H9 (cell line): ENCODE measurements around the gene ASPG. TPM values are rescaled to one million over a fixed set of nuclear protein-coding genes. Genes with fewer than 3 reads are reported as not detected.

Source experiments
- DNase-seq: peaks from one replicate; pipeline ENCODE4 v3.0.0-alpha.2; 2017
- H2AFZ ChIP-seq: one replicate; pipeline ENCODE4 v1.6.1; 2013; ENCODE audit warnings: mild to moderate bottlenecking, low read length, control low read depth, moderate library complexity
- H2AK5ac ChIP-seq: 2 replicates; pipeline ENCODE4 v1.6.1; 2013; ENCODE audit warnings: low read length, control low read depth, mixed read lengths; ENCODE audit not compliant: insufficient read length
- H2BK120ac ChIP-seq: one replicate; pipeline ENCODE4 v1.6.1; 2013; ENCODE audit warnings: low read depth, mild to moderate bottlenecking, low read length, control low read depth, inconsistent platforms; ENCODE audit not compliant: poor library complexity, severe bottlenecking
- H2BK12ac ChIP-seq: 2 replicates; pipeline ENCODE4 v1.6.1; 2013; ENCODE audit warnings: low read length, control low read depth, mixed read lengths, low read depth; ENCODE audit not compliant: insufficient read length
- H2BK15ac ChIP-seq: 2 replicates; pipeline ENCODE4 v1.6.1; 2013; ENCODE audit warnings: low read depth, low read length, control low read depth
- H2BK20ac ChIP-seq: one replicate; pipeline ENCODE4 v1.6.1; 2013; ENCODE audit warnings: low read depth, mild to moderate bottlenecking, low read length, control low read depth, inconsistent platforms; ENCODE audit not compliant: poor library complexity, severe bottlenecking
- H2BK5ac ChIP-seq: 2 replicates; pipeline ENCODE4 v1.6.1; 2013; ENCODE audit warnings: low read length, control low read depth, mixed read lengths; ENCODE audit not compliant: insufficient read length
- H3K14ac ChIP-seq: 2 replicates; pipeline ENCODE4 v1.6.1; 2013; ENCODE audit warnings: low read length, control low read depth; ENCODE audit not compliant: insufficient read depth
- H3K18ac ChIP-seq: 2 replicates; pipeline ENCODE4 v1.6.1; 2013; ENCODE audit warnings: low read depth, mild to moderate bottlenecking, mixed read lengths, low read length, control low read depth; ENCODE audit not compliant: insufficient read length
- H3K23ac ChIP-seq: 2 replicates; pipeline ENCODE4 v1.6.1; 2013; ENCODE audit warnings: low read length, control low read depth, mixed read lengths, low read depth; ENCODE audit not compliant: insufficient read length
- H3K23me2 ChIP-seq: 2 replicates; pipeline ENCODE4 v1.6.1; 2013; ENCODE audit warnings: low read depth, mild to moderate bottlenecking, mixed read lengths, low read length, control low read depth; ENCODE audit not compliant: insufficient read length, poor library complexity, severe bottlenecking
- H3K27ac ChIP-seq: 2 replicates; pipeline ENCODE4 v1.5.1; 2013; ENCODE audit warnings: low read length, control low read depth, mixed read lengths, low read depth; ENCODE audit not compliant: insufficient read length
- H3K27me3 ChIP-seq: 2 replicates; pipeline ENCODE4 v1.6.1; 2013; ENCODE audit warnings: low read length, control low read depth, inconsistent platforms; ENCODE audit not compliant: insufficient read depth
- H3K4ac ChIP-seq: 2 replicates; pipeline ENCODE4 v1.6.1; 2013; ENCODE audit warnings: low read depth, mild to moderate bottlenecking, control low read depth, inconsistent platforms, low read length, moderate library complexity
- H3K4me1 ChIP-seq: 2 replicates; pipeline ENCODE4 v1.6.1; 2013; ENCODE audit warnings: low read length, control low read depth, inconsistent platforms; ENCODE audit not compliant: insufficient read depth
- H3K4me2 ChIP-seq: 2 replicates; pipeline ENCODE4 v1.6.1; 2013; ENCODE audit warnings: low read length, control low read depth, mixed read lengths; ENCODE audit not compliant: insufficient read length, insufficient read depth
- H3K56ac ChIP-seq: 2 replicates; pipeline ENCODE4 v1.6.1; 2013; ENCODE audit warnings: low read depth, mild to moderate bottlenecking, mixed read lengths, low read length, control low read depth; ENCODE audit not compliant: insufficient read length
- H3K79me1 ChIP-seq: 2 replicates; pipeline ENCODE4 v1.6.1; 2013; ENCODE audit warnings: low read depth, mild to moderate bottlenecking, moderate library complexity, low read length, control low read depth, inconsistent platforms; ENCODE audit not compliant: insufficient read depth, poor library complexity, severe bottlenecking
- H3K79me2 ChIP-seq: 2 replicates; pipeline ENCODE4 v1.6.1; 2013; ENCODE audit warnings: low read length, control low read depth, inconsistent platforms; ENCODE audit not compliant: insufficient read depth
- H3K9ac ChIP-seq: 2 replicates; pipeline ENCODE4 v1.6.1; 2013; ENCODE audit warnings: low read length, control low read depth, mixed read lengths; ENCODE audit not compliant: insufficient read length; ENCODE audit errors: extremely low read depth
- H3K9me3 ChIP-seq: one replicate; pipeline ENCODE4 v1.6.1; 2013; ENCODE audit warnings: low read depth, low read length, inconsistent platforms; ENCODE audit not compliant: control insufficient read depth
- H3T11ph ChIP-seq: one replicate; pipeline ENCODE4 v1.6.1; 2013; ENCODE audit warnings: mild to moderate bottlenecking, low read length, control low read depth, inconsistent platforms
- H4K20me1 ChIP-seq: one replicate; pipeline ENCODE4 v1.6.1; 2013; ENCODE audit not compliant: control insufficient read depth, insufficient read length, insufficient read depth
- H4K5ac ChIP-seq: 2 replicates; pipeline ENCODE4 v1.6.1; 2013; ENCODE audit warnings: low read depth, mild to moderate bottlenecking, mixed read lengths, low read length, control low read depth; ENCODE audit not compliant: insufficient read length
- H4K8ac ChIP-seq: replicated peaks from 2 replicates; pipeline ENCODE4 v1.6.1; 2013; ENCODE audit warnings: low read length, control low read depth, mixed read lengths, low read depth; ENCODE audit not compliant: insufficient read length
- H4K91ac ChIP-seq: 2 replicates; pipeline ENCODE4 v1.6.1; 2013; ENCODE audit warnings: low read depth, mild to moderate bottlenecking, moderate library complexity, mixed read lengths, low read length, control low read depth; ENCODE audit not compliant: insufficient read length
- H3K27ac Mint-ChIP-seq, 3 experiments: 2 replicates in 2 of 3; 3 replicates in 1 of 3; pipeline ENCODE4 v1.8.0; 2020 to 2021; ENCODE audit warnings: mixed read lengths in 3 of 3, mild to moderate bottlenecking in 1 of 3, moderate library complexity in 1 of 3
- H3K27me3 Mint-ChIP-seq: 2 replicates; pipeline ENCODE4 v1.8.0; 2021; ENCODE audit warnings: low read depth, mild to moderate bottlenecking, moderate library complexity, mixed read lengths
- H3K36me3 Mint-ChIP-seq, 3 experiments: 2 replicates in 2 of 3; 3 replicates in 1 of 3; pipeline ENCODE4 v1.8.0; 2020 to 2021; ENCODE audit warnings: low read depth in 3 of 3, mixed read lengths in 3 of 3; ENCODE audit not compliant: insufficient read depth in 1 of 3
- H3K4me1 Mint-ChIP-seq, 2 experiments: 2 replicates each; pipeline ENCODE4 v1.8.0; 2020; ENCODE audit warnings: mixed read lengths in 2 of 2
- H3K4me3 Mint-ChIP-seq, 2 experiments: 2 replicates in 1 of 2; 3 replicates in 1 of 2; pipeline ENCODE4 v1.8.0; 2020 to 2021; ENCODE audit warnings: mild to moderate bottlenecking in 2 of 2, mixed read lengths in 2 of 2, moderate library complexity in 1 of 2
- H3K9me3 Mint-ChIP-seq, 2 experiments: 2 replicates in 1 of 2; 3 replicates in 1 of 2; pipeline ENCODE4 v1.8.0; 2020; ENCODE audit warnings: mild to moderate bottlenecking in 2 of 2, mixed read lengths in 2 of 2, moderate library complexity in 1 of 2
- CTCF ChIP-seq: fragments of 200-600 bp; sonication (generic); conservative IDR thresholded peaks from 3 replicates; pipeline ENCODE4 v1.8.0; 2021; ENCODE audit warnings: antibody characterized with exemption, mild to moderate bottlenecking
- WGBS: extraction: QIAGEN DNeasy Blood & Tissue Kit; methylation state at CpG from one replicate; pipeline ENCODE4 v1.1.7; 2013; ENCODE audit warnings: missing lambda C conversion rate, low lambda C conversion rate, mixed read lengths; ENCODE audit not compliant: insufficient read length; ENCODE audit errors: extremely low coverage; 5-methylcytosine and 5-hydroxymethylcytosine counted together
- total RNA-seq: library from RNA; stranded (reverse); gene quantifications from 2 replicates; pipeline ENCODE4 v1.2.1, GENCODE V29; 2021

ASPG gene
- total RNA-seq, 1 experiment from 2014 or later = 0.33 TPM

GRCh38 chr14:104078031-104078455 lies 7.5 kb upstream of the ASPG start:
- Mint-ChIP-seq H3K27ac (no peak overlapping the region), H3K4me3 (no peak overlapping the region), H3K27me3 (peaks cover 5% of the 10 kb centered on the region), H3K4me1 (peaks cover 4 to 6% of the 10 kb centered on the region in 2 experiments), H3K36me3 (peaks cover 0 to 6% (median 0%) of the 10 kb centered on the region in 3 experiments; a peak in 2 of 7 replicates), H3K9me3 (peaks cover 8% of the 10 kb centered on the region in 2 experiments; a peak in 4 of 5 replicates)
- H3K23me2 ChIP-seq = no peaks in the 10 kb centered on the region
- no peak overlapping the region for H4K8ac ChIP-seq
- no peaks in the 10 kb centered on the region for H3K79me1 ChIP-seq
- H3K9ac ChIP-seq = no peak overlapping the region
- no peak overlapping the region for H3K18ac ChIP-seq
- H2BK15ac ChIP-seq = no peak overlapping the region
- no peaks in the 10 kb centered on the region for H4K20me1 ChIP-seq
- H3K4me1 ChIP-seq = no peaks in the 10 kb centered on the region
- H3K9me3 ChIP-seq = peaks cover 7% of the 10 kb centered on the region
- no peak overlapping the region for H4K5ac ChIP-seq
- peak; percentile 93 for DNase-seq
- H3K27ac ChIP-seq = no peak overlapping the region
- no peak overlapping the region for H3K23ac ChIP-seq
- H2AFZ ChIP-seq = no peak overlapping the region
- no peaks in the 10 kb centered on the region for H3K27me3 ChIP-seq
- no peak overlapping the region for H2BK12ac ChIP-seq
- H3T11ph ChIP-seq = no peak overlapping the region
- H3K4me2 ChIP-seq = no peak overlapping the region
- WGBS = no CpG with 5 or more reads among the region's 7 CpGs
- H2AK5ac ChIP-seq = no peak overlapping the region
- no peak overlapping the region for H3K4ac ChIP-seq
- no peak overlapping the region for H2BK20ac ChIP-seq
- H2BK5ac ChIP-seq = no peak overlapping the region
- H3K56ac ChIP-seq = no peak overlapping the region
- no peak overlapping the region for H2BK120ac ChIP-seq
- H3K79me2 ChIP-seq = no peaks in the 10 kb centered on the region
- H4K91ac ChIP-seq = no peak overlapping the region
- TF ChIP-seq CTCF = peak; percentile 99
- H3K14ac ChIP-seq = no peak overlapping the region
